Panc1 (cell line): ENCODE data around the gene WWOX. TPM values are rescaled to one million over a fixed set of nuclear protein-coding genes. Genes with fewer than 3 reads are reported as not detected.

Source experiments
- ATAC-seq: fragments of 200-7000 bp; cut with Tn5 transposase; 2 replicates; pipeline ENCODE4 v1.9.1; 2020; ENCODE audit warnings: mild to moderate bottlenecking, moderate library complexity
- BruUV-seq: library from RNA; stranded (reverse); fragments of 400-500 nt; replicated peaks from 2 replicates; lab custom pipeline; 2021; lab: Mats Ljungman, UMichigan
- CTCF ChIA-PET: fragments of 300-600 bp; sonication (Branson Sonifier 250); formaldehyde crosslinking; loops from one replicate; lab custom pipeline; 2022; ENCODE audit warnings: antibody characterized with exemption; lab: Charles Lee
- POLR2A ChIA-PET: fragments of 300-600 bp; sonication (Branson Sonifier 250); formaldehyde crosslinking; loops from one replicate; lab custom pipeline; 2022; ENCODE audit warnings: antibody characterized with exemption; lab: Charles Lee
- DNase-seq: peaks from one replicate; pipeline ENCODE4 v3.0.0-alpha.2; 2010; ENCODE audit warnings: low read depth, low spot score
- H3K27ac ChIP-seq: 2 replicates; pipeline ENCODE4 v1.5.1; 2011; ENCODE audit warnings: mild to moderate bottlenecking, low read length, inconsistent platforms
- H3K27me3 ChIP-seq: fragments of 200-500 bp; sonication (Bioruptor generic); 2 replicates; pipeline ENCODE4 v1.6.0; 2014; ENCODE audit warnings: low read length, inconsistent platforms; ENCODE audit not compliant: control insufficient read depth, insufficient read depth
- H3K36me3 ChIP-seq: fragments of 200-500 bp; sonication (Bioruptor generic); 2 replicates; pipeline ENCODE4 v1.5.1; 2014; ENCODE audit warnings: inconsistent platforms, mild to moderate bottlenecking, low read length, moderate library complexity; ENCODE audit not compliant: control insufficient read depth, insufficient read depth
- H3K4me1 ChIP-seq: 2 replicates; pipeline ENCODE4 v1.5.1; 2011; ENCODE audit warnings: inconsistent platforms, mild to moderate bottlenecking, low read length, moderate library complexity; ENCODE audit not compliant: control insufficient read depth, insufficient read depth
- H3K4me3 ChIP-seq, 2 experiments: 2 replicates each; pipeline ENCODE4 v1.5.1; 2011 to 2012; ENCODE audit warnings: low read depth in 2 of 2, low read length in 2 of 2, mild to moderate bottlenecking in 2 of 2, inconsistent platforms in 1 of 2, moderate library complexity in 1 of 2
- H3K9me3 ChIP-seq: fragments of 200-500 bp; sonication (Bioruptor generic); 2 replicates; pipeline ENCODE4 v1.5.1; 2014; ENCODE audit warnings: low read depth, mild to moderate bottlenecking, inconsistent platforms, low read length, moderate library complexity; ENCODE audit not compliant: control insufficient read depth, insufficient read depth
- CTCF ChIP-seq: fragments of 450-650 bp; IDR thresholded peaks from 2 replicates; pipeline ENCODE4 v1.5.1; 2017; ENCODE audit warnings: mild to moderate bottlenecking
- POLR2AphosphoS5 ChIP-seq: IDR thresholded peaks from 2 replicates; pipeline ENCODE4 v1.6.1; 2012; ENCODE audit warnings: mild to moderate bottlenecking, low read depth, low read length, moderate library complexity
- SIN3A ChIP-seq: IDR thresholded peaks from 2 replicates; pipeline ENCODE4 v1.6.1; 2012; ENCODE audit warnings: low read depth, mild to moderate bottlenecking, low read length, moderate library complexity, borderline replicate concordance; ENCODE audit not compliant: insufficient read depth
- TCF7L2 ChIP-seq: IDR thresholded peaks from 2 replicates; pipeline ENCODE4 v1.6.1; 2011; ENCODE audit warnings: mild to moderate bottlenecking, low read depth, low read length, inconsistent platforms
- in situ Hi-C: cut with HindIII; loops from 2 replicates; pipeline ENCODE4 v1.10.0; 2016; ENCODE audit warnings: low sequenced_read_pairs, low pct_unique_long_range_greater_than_20kb
- intact Hi-C: fragments of 100-400 bp; cut with micrococcal nuclease; formaldehyde crosslinking; loops from one replicate; pipeline ENCODE4 v1.10.0; 2022; ENCODE audit not compliant: unreplicated experiment
- total RNA-seq: library from RNA; stranded (reverse); gene quantifications from one replicate; pipeline ENCODE4 v1.2.1, GENCODE V29; 2021; ENCODE audit not compliant: unreplicated experiment
- TF ChIP-seq, protein P1 (sequence below), 2 experiments: IDR thresholded peaks; 2 replicates each; pipeline ENCODE4 v1.6.1; 2011 to 2012; ENCODE audit warnings: low read depth in 2 of 2, control low read depth in 1 of 2, low read length in 1 of 2, mild to moderate bottlenecking in 1 of 2, moderate library complexity in 1 of 2; ENCODE audit not compliant: insufficient read depth in 1 of 2

The WWOX gene
- total RNA-seq, 1 experiment from 2014 or later = 12.5 TPM

GRCh38 chr16:79107301-79107700 lies 1007.8 kb downstream of the WWOX start:
- H3K9me3 ChIP-seq = no peaks in the 10 kb centered on the region
- H3K36me3 ChIP-seq = no peaks in the 10 kb centered on the region
- no TSS peak for BruUV-seq
- ChIA-PET CTCF (interaction anchor here (0.6 kb wide), 1 partner anchor 203 kb away, joined by 21 read pairs; no protein-coding TSS in a partner anchor), POLR2A (no interaction called here)
- no peaks in the 10 kb centered on the region for H3K4me1 ChIP-seq
- TF ChIP-seq, protein P1, sequence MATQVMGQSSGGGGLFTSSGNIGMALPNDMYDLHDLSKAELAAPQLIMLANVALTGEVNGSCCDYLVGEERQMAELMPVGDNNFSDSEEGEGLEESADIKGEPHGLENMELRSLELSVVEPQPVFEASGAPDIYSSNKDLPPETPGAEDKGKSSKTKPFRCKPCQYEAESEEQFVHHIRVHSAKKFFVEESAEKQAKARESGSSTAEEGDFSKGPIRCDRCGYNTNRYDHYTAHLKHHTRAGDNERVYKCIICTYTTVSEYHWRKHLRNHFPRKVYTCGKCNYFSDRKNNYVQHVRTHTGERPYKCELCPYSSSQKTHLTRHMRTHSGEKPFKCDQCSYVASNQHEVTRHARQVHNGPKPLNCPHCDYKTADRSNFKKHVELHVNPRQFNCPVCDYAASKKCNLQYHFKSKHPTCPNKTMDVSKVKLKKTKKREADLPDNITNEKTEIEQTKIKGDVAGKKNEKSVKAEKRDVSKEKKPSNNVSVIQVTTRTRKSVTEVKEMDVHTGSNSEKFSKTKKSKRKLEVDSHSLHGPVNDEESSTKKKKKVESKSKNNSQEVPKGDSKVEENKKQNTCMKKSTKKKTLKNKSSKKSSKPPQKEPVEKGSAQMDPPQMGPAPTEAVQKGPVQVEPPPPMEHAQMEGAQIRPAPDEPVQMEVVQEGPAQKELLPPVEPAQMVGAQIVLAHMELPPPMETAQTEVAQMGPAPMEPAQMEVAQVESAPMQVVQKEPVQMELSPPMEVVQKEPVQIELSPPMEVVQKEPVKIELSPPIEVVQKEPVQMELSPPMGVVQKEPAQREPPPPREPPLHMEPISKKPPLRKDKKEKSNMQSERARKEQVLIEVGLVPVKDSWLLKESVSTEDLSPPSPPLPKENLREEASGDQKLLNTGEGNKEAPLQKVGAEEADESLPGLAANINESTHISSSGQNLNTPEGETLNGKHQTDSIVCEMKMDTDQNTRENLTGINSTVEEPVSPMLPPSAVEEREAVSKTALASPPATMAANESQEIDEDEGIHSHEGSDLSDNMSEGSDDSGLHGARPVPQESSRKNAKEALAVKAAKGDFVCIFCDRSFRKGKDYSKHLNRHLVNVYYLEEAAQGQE (IDR thresholded peaks at IDR 0.05; ENCODE audit: insufficient read depth in 1 of 2, low read depth in 2 of 2, low read length in 1 of 2) = no peak
- TF ChIP-seq TCF7L2 = no peak
- TF ChIP-seq POLR2AphosphoS5 = no peak
- TF ChIP-seq CTCF = no peak
- no peak for TF ChIP-seq SIN3A
- no peak overlapping the region for H3K4me3 ChIP-seq
- no peaks in the 10 kb centered on the region; the same call in 1 of the 2 replicates for H3K27me3 ChIP-seq
- H3K27ac ChIP-seq = no peak overlapping the region
- intact Hi-C loops = no loop called here
- no peak for DNase-seq
- ATAC-seq = no peak
- in situ Hi-C loops = no loop called here

- Histone ChIP-seq H3K27me3 (no peaks in the 10 kb centered on the region), H3K27ac (no peak overlapping the region), H3K36me3 (no peaks in the 10 kb centered on the region), H3K4me3 (no peak overlapping the region), H3K9me3 (no peaks in the 10 kb centered on the region), H3K4me1 (no peaks in the 10 kb centered on the region)
- POLR2A ChIA-PET = no interaction called here
- no peak for DNase-seq
- BruUV-seq = no TSS peak
- intact Hi-C loops (no loop called here), in situ Hi-C loops (no loop called here)
- TF ChIP-seq TCF7L2 (no peak), POLR2AphosphoS5 (no peak), SIN3A (no peak), CTCF (no peak)
- TF ChIP-seq, protein P1 (IDR thresholded peaks at IDR 0.05; ENCODE audit: insufficient read depth in 1 of 2, low read depth in 2 of 2, low read length in 1 of 2) = no peak
- CTCF ChIA-PET = no interaction called here
- no peak for ATAC-seq
Observed at GRCh38 chr16:79109771-79110170, 1010.3 kb downstream of the WWOX start.
